GM19193 (cell line): ENCODE results near the gene PLPP4.

Source experiments
- POLR2A ChIP-seq: IDR thresholded peaks from 4 replicates; pipeline ENCODE4 v1.6.1; 2011; ENCODE audit not compliant: insufficient read depth, insufficient read length; ENCODE audit errors: extremely low read depth

The PLPP4 gene

DNA sequence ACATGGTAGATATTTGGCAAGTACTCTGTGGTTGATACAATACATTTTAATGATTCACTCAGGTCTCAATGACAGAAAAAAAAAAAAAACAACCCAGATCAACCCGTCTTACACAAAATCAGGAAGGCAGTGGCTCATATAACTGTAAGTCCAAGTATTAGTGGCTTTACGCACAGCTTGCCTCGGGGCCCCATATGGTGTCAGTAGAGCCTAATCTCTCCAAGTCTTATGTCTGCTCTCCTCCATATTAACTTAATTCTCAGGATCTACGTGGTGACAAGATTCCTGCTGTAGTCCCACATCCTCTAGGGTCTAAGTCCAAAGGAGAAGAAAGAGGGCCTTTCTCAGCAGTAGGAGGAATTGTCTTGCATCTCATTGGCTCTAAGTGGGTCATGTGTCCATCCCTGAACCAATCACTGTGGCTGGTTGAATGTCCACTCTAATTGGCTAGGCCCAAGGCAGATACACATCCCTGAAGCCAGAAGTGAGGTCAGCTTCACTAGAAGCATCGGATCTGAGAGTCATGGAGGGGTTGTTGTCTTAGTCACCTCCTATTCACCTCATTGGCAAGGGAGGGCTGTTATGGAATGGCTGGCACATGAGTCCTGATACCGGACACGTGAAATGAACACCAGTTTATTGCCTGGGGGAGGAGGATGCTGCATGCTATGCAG, 20.5 kb upstream of the PLPP4 start:
- no peak for TF ChIP-seq POLR2A

DNA sequence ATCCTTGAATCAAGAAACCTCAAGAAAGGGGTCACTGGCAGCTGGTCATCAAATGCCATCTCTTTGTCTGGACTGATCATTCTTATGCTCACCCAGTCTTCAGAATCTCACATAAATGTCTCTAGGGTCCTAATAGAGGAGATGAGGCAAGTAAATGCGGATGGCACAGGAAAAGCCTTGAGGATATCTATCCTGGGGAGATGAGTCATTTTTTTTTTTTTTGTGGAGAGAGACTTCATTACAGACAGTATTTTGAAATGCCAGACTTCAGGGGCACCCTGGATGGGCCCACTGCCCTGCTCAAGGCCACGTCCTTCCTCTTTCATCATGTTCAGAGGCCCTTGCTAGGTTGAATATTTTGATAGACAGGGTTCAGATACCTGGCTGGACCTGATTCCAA, 19.5 kb upstream of the PLPP4 start:
- TF ChIP-seq POLR2A = no peak

DNA sequence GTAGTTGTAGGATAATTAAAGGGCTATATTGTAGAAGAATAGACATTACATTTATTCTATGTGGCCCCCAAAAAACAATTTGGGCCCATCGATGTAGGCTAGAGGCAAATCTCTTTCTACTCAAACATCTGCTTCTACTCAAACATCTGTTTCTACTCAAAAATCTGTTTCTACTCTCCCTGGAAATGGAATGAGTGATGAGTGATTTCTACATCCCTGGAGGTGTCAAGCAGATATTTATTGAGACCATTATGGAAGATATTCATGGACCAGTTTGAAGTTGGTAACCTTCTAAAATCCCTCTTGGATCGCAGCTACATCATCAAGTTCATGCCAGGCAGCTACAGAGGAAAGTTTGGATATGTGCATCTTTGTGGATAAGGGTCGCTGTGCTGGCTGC, 5.1 kb upstream of the PLPP4 start:
- no peak for TF ChIP-seq POLR2A

DNA sequence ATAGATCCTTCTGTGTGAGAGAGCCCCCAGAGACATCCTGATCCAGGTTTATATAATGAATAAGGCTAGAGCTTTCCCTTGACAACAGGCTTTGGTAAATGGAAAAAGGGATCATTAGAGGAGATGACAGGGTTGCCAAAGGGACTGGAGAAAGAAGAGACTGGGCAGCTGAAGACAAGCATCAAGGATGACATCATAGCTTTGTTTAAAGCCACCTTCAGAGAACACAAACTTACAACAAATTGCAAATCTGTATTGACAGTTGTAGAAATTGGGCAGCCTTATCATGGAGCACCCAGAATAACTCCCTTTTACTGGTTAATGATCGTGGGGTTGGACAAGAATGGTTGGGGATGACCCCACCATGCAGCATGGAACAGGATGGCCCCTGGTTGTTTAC, 3.7 kb upstream of the PLPP4 start:
- no peak for TF ChIP-seq POLR2A

DNA sequence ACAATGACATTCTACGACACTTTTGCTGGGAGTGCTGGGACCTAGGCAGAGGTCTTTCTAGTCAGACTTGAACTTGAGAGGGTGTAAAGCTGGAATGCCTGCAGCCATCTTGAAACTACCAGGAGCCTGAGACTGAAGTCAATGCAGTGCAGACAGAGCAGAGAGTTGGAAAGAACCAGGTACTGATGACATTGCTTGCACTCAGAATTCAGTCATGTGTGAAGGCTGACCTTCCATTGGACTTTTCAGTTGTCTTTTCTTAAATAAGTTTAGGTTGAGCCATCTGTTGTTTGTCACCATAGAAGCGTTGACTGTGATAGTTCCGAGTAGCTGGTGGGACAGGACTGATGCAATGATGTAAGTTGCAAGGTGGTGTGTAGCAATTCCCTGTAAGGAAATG, 3.1 kb upstream of the PLPP4 start:
- TF ChIP-seq POLR2A = no peak

DNA sequence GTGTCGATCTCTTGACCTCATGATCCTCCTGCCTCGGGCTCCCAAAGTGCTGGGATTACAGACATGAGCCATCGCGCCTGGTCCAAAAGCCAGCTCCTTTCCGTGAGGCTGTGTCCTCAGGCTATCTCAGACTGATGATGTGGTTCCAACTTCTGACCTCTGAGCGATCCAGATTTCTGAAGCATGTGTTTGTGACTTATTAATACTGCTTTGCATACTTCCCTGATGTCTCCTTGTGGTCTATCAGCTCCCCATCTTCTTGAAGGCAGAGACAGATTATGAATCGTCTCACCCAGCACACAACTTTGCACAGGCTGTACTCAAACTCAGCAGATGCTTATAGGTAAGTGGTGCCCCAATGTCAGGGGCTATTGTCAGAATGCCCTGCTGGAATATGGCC, 2.0 kb upstream of the PLPP4 start:
- TF ChIP-seq POLR2A = no peak

GRCh38 chr10:120455606-120456005, 1.4 kb upstream of the PLPP4 start:
- TF ChIP-seq POLR2A = no peak

- TF ChIP-seq POLR2A = no peak
These were observed 843 bp upstream of the PLPP4 start for GRCh38 chr10:120456143-120456625.

DNA sequence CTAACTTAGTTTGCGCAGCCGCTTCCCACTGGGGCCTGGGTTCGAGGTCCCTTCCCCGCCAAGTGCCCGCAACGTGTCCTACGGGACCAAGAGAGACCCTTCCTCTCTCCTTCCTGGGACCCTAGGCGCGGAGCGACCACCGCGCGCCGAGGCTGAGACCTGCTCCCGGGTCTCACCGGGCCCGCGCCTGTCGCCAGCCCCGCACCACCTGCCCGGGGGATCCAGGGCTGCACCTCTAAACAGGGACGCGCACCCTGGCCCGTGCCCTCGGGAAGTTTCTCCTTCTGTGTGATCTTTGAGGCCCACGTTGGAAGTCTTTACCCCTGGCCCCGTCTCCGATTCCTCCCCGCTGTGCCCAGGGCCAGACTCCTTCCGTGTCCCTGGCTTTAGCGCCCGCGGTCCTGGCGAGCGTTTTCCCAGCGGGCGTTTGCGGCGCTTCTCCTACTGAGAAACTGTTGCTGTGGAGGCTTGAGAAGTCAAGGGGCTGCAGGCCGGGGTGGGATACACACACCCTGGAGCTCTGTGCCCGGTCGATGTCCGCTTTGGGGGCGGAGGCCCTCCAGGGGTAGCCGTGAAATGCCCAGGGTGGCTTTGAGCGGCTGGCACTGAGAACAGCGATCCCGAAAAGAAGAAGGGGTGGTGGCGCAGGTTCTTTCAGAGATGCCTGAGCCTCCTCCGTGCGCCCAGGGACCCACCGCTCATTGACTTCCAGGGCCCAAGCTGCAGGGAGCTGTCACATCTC, 575 bp downstream of the PLPP4 start:
- TF ChIP-seq POLR2A = no peak

GRCh38 chr10:120458432-120458831, 1.4 kb downstream of the PLPP4 start:
- no peak for TF ChIP-seq POLR2A

DNA sequence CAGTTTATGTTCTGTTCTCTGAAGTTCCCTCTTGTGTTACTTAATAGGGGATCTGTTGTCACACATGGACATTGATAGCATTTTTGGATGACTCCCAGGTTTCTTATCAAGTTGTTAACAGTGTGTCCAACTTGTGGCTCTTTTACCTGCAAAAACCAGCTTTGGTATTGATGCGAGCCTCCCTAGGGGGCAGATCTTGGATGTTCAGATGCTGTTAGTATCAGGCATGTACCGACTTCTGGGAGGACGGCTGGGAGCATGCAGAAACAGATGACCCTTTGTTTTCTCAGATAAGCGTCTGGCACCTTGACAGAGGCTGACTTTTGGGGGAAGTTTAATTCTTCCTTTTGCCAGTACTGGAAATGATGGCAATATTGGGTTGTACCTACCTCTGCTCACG, 2.2 kb downstream of the PLPP4 start:
- no peak for TF ChIP-seq POLR2A

DNA sequence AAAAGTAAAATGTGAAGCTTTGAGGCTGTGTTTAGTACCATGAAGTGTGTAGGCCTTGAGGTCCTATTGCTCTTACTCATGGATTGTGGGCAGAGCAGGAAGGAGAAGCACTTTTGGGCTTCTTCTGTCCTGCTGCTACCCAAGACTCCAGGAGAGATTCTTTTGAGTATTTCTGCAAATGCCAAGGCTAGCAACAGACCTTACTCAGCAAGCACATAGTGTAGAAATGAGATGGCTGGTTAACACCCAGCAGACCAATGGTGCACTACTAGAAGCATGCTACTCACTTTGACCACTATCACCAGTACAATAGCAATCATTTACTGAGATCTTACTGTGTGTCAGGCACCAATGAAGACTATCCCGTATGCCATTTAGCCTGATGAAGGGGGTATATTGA, 3.2 kb downstream of the PLPP4 start:
- no peak for TF ChIP-seq POLR2A

GRCh38 chr10:120460776-120461175, 3.7 kb downstream of the PLPP4 start:
- TF ChIP-seq POLR2A = no peak

DNA sequence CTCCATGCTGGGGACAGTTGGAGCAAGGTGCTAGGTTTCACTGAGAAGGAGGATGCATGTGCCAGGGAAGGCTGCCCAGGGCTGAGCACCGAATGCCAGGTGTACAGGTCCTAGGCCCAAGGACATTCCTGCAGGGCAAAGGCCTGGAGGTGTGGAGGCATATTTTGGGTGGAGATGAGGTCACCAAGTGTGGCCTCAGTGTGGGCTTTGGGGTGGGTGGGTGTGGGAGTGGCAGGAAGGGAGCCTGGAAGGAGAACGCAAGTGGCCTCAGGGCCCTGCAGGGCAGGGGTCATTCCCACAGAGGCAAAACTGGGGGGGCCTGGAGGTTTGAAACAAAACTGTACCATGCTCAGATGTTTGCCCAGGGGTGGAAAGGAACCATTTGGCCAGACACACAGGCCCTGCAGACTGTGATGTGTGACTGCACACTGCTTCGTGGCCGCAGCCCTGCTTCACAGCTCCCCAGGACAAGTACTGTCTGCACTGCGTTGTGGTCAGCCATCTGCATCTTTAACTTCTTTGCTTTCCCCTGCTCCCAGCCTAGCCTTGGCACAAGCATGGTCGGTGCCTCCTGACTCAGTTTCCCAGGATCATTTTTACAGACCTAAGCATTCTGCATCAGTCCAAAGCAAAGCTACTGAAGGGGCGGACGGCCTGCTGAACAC, 5.1 kb downstream of the PLPP4 start:
- TF ChIP-seq POLR2A = no peak

GRCh38 chr10:120465138-120465537, 8.1 kb downstream of the PLPP4 start:
- no peak for TF ChIP-seq POLR2A

DNA sequence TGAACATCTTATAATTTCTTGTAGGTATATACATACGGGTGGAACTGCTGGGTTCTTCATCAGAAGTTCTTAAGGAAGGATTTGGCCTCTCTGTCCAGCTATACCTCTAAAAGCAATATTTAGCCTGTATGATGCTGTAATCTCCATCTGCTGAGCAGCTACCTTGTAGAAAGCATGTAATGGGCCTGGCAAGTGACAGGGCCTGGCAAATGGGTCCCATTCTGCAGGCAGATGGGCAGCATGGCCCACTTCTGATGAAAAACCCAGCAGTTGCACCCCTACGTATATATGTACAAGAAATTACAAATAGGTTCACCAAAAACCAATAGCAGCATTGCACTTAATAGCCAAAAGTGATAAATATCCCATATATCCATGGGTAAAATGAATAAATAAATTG, 9.0 kb downstream of the PLPP4 start:
- TF ChIP-seq POLR2A = no peak
